NOMO-1 treated with dmso at 0.1 percent for 144 hours (cell line): ENCODE results near the gene ZFYVE9.

Source experiments
- DNase-seq: peaks from one replicate; lab custom pipeline; 2025; ENCODE audit not compliant: unreplicated experiment; lab: John Stamatoyannopoulos, UW

Gene ZFYVE9

DNA sequence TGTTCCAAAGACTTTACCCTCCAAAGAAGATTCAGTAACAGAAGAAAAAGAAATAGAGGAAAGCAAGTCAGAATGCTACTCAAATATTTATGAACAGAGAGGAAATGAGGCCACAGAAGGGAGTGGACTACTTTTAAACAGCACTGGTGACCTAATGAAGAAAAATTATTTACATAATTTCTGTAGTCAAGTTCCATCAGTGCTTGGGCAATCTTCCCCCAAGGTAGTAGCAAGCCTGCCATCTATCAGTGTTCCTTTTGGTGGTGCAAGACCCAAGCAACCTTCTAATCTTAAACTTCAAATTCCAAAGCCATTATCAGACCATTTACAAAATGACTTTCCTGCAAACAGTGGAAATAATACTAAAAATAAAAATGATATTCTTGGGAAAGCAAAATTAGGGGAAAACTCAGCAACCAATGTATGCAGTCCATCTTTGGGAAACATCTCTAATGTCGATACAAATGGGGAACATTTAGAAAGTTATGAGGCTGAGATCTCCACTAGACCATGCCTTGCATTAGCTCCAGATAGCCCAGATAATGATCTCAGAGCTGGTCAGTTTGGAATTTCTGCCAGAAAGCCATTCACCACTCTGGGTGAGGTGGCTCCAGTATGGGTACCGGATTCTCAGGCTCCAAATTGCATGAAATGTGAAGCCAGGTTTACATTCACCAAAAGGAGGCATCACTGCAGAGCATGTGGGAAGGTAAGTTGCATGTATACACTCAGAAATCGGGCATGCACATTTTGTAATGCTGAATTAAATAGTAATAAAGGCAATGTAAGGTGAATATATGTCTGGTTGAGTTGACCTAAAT, 97.2 kb downstream of the ZFYVE9 start:
- DNase-seq = peak; percentile 43

DNA sequence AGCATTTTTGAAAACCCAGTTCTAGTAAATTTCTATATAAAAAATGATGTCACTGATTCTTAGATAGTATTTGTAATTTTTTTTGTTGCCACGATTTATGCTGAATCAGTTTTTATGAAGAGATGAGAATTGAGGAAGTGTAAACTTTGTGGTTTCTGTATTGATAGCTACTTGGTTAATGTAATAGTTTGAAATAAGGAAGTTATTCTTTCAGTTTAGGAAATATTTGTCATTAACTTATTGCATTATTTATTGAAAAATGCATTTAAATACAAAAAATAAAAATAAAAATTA, 97.8 kb downstream of the ZFYVE9 start:
- DNase-seq = peak; percentile 27

DNA sequence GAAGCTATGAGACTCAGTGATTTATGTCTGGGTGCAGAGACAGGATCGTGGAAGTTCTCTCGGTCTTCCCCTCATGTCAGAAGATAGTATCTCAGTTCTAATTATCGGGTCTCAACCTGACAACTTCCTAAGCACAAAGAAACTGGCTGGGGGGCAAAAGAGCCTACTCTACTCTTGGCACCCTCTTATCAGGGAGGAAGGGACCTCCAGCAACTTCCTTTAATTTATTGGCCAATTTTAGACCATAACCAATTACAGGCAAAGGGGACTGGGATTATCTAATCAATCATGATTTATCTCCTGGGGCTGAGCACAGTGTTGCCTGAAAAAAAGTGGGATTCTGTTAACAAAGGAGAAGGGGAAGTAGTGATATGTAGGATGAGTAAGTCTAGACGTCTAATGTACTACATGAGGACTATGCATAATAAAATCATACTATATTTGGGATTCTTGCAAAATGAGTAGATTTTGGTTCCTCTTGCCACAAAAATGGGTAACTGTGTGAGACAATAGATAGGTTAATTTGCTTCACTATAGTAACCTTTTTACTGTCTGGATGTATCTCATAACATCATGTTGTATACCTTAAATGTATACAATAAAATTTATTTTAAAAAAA, 98.8 kb downstream of the ZFYVE9 start:
- peak; percentile 61 for DNase-seq

DNA sequence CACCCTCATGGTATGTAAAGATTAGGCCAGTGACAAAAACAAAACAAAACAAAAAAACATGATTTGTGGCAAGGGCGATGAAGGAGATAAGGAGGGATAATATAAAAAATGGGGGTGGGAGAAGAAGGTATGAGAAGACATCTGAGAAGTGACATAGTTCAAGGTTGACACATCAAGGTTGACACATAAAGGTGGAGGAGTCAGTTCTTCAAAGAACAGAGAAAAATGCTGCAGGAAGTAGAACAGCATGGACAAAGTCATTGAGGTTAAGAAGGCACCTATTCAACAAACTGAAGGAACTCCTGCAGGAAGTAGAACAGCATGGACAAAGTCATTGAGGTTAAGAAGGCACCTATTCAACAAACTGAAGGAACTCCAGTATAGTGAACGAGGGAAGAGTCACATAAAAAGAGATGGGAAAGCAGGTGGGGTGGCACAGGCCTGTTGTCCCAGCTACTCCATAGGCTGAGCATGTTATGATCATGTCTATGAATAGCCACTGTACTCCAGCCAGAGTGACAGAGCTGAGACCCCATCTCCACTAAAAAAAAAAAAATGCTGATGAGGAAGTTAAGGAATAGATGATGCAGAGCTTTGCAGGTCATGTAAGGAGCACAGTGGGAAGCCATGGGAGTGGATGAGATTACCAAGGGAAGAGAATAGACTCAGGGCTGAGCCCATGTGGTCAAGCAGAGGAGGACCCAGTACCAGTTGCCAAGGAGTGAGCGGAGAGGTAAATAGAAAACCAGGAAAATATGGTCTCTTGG, 101.5 kb downstream of the ZFYVE9 start:
- no peak for DNase-seq

DNA sequence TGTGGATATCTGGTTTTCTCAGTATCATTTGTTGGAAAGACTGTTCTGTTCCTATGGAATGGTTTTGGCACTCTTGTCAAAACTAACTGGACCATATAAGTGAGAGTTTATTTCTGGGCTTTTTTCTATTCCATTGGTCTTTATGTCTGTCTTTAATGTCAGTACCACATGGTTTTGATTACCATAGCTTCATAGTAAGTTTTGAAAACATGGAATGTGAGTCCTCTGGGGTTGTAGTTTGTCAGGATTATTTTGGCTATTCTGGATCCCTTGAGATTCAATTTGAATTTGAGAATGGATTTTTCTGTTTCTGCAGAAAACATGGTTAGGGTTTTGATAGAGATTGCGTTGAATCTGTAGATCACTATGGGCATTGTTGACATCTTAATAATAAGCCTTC, 107.9 kb downstream of the ZFYVE9 start:
- DNase-seq = no peak

DNA sequence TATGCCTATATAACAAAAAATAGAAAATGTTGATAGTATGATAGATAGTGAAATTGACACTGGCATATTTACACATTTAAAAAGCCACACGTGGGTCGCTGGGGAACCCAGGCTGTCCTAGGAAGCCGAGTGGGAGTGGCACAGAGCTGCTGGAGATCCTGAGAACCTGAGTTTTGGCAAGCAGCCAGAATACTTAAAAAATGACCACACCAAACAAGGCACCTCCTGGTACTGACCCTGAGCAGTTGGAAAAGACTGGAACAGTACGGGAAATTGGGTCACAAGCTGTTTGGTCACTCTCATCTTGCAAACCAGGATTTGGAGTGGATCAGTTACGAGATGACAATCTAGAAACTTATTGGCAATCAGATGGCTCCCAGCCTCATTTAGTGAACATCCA, 111.5 kb downstream of the ZFYVE9 start:
- no peak for DNase-seq

DNA sequence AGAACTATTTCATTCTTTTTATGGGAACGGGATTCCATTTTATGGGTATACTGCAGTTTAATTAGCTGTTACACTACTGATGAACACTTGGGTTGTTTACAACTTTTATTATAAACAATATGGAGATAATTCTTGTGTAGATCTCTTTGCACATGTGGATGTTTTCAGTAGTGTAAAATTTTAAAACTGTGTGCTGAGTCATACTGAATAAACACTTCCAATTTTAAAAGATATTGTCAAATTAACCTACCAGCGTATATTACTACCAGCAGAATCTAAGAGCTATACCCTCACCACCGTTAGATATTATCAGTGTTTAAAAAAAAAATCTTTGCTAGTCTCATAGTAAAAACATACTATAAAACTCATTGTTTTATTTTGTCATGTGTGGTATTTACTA, 118.0 kb downstream of the ZFYVE9 start:
- no peak for DNase-seq

DNA sequence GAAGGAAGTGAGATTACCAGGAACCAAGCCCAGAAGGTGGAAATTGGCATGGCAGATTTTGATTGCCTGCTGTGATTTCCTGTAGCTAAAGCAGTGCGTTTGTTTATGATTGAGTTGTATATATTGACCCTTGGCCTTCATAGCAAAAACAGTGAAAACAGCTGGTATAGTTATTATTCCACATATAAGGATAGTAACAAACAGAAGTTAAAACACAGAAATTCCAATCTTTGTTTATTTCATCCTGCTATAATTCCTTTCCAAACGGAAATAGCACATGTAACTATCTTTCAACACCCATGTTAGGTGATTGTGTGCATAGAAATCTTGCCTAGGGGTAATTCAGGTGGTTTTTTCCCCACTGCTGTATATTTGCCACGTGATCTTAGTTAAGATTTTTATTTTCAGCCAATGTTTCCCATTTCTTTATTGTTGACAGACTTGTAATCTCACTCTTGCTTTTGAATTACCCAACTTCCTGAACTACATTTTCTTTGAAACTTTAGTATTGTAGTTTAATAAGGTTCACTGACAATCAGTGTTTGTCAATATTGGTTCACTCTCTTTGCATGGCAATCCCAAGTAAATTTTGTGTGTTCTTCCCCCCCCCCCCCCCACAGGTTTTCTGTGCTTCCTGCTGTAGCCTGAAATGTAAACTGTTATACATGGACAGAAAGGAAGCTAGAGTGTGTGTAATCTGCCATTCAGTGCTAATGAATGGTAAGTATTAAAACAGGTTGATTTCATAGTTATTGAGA, 121.4 kb downstream of the ZFYVE9 start:
- no peak for DNase-seq

DNA sequence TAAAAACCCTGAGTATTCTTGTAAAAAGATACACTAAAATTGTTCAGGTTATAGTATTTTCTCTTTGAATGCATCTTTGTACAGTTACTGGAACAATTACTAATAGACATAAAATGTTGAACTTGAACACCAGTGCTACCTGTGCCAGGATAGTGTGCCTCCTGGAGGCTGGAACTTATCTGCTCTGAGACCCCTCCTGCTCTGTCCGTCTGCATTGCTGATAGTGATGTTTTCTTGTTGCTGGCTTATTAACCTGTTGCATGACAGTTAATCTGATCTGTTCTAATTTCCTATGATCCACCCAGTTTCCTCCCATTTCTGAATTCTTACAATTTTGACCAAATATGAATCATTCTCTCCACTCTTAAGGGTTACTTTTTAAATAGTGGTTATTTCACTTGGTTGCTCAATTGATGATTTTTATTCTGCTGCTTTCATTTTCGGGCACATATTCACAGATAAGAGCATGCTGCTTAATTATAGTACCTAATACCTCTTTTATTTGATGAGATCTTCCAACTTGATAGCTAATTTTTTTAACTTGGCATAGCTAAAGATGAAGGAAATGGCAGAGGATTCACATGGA, 122.7 kb downstream of the ZFYVE9 start:
- no peak for DNase-seq

DNA sequence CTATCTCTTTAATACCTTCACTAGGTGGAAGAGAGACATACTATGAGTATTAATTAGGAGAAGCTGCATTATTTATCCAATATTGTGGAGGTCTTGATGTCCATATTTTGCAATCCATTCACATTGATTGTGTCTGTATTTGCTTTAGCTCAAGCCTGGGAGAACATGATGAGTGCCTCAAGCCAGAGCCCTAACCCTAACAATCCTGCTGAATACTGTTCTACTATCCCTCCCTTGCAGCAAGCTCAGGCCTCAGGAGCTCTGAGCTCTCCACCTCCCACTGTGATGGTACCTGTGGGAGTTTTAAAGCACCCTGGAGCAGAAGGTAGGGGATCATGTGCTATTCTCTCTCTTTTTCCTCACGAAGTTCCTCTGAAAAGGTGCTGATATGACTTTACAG, 124.6 kb downstream of the ZFYVE9 start:
- DNase-seq = no peak

DNA sequence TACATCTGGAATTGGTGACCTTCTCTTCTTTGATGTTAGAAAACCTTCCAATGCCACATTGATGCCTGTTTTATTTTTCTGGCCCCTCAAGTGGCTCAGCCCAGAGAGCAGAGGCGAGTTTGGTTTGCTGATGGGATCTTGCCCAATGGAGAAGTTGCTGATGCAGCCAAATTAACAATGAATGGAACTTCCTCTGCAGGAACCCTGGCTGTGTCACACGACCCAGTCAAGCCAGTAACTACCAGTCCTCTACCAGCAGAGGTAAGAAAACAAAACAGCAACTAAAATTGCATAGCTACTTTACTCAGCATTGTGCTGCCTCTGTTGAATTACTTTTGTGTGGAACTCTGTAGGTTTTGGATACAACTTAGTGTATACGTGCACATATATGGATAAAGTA, 126.5 kb downstream of the ZFYVE9 start:
- DNase-seq = no peak

DNA sequence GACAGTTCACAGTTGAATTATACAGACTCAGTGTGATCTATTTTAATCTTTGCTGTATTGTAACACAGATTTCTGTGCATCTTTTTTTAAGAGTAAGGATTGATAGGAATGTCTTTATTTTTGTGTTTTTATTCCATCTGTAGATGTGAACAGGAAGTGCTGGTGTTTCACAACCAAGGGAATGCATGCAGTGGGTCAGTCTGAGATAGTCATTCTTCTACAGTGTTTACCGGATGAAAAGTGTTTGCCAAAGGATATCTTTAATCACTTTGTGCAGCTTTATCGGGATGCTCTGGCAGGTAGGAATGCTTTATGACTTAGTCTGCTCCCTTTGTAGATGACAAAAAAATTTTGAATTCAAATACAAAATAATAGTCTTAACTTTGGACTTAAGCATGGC, 139.6 kb downstream of the ZFYVE9 start:
- no peak for DNase-seq

DNA sequence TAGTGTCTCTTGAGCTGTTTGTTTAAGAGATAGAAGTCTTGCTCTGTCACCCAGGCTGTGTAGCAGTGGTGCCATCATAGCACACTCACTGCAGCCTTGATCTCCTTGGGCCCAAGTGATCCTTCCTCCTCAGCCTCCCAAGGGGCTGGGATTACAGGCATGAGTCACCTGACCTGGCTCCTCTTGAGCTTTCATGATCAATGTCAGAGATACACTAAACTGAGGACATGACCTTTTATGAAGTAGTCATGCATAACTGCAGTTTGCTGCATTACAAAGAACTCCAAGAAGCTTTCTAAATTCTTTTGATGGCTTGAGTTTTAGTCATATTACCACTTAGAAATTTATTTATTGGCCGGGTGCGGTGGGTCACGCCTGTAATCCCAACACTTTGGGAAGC, 146.4 kb downstream of the ZFYVE9 start:
- no peak for DNase-seq

DNA sequence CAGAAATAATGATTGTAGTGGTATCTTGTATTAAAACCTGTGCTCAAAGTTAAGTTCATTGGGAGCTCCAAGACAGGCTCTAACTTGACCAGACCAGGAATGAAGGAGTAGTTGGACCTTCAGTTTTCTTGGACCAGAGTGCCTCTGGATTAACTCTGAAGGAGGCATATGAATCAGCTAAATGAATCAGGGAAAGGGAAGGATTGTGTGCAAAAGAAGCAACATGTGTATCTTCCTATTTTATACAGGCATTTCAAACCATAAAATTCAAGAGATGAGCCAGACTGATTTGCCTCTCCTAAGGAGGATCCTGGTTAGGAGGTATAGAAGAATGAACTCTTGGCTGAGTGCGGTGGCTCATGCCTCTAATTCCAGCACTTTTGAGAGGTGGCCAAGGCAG, 152.7 kb downstream of the ZFYVE9 start:
- DNase-seq = no peak

DNA sequence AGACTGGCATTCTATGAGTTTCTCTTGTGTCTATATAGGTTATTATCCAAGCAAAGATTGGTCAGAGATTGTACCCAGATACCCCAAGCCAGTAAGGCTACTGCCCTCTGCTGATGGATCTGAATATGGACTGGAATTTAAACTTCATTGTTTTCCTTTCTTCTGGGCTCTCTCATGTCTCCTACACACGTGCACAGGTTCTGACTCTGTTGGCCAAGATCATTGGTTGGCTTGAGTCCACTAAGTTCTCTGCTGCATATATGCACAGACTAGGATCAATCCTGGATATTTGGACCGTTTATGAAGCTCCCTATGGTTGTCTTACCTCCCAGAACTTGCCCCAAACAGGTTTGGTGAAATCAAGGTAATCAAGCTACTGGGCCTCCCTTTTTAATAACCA, 154.5 kb downstream of the ZFYVE9 start:
- DNase-seq = peak; percentile 2

DNA sequence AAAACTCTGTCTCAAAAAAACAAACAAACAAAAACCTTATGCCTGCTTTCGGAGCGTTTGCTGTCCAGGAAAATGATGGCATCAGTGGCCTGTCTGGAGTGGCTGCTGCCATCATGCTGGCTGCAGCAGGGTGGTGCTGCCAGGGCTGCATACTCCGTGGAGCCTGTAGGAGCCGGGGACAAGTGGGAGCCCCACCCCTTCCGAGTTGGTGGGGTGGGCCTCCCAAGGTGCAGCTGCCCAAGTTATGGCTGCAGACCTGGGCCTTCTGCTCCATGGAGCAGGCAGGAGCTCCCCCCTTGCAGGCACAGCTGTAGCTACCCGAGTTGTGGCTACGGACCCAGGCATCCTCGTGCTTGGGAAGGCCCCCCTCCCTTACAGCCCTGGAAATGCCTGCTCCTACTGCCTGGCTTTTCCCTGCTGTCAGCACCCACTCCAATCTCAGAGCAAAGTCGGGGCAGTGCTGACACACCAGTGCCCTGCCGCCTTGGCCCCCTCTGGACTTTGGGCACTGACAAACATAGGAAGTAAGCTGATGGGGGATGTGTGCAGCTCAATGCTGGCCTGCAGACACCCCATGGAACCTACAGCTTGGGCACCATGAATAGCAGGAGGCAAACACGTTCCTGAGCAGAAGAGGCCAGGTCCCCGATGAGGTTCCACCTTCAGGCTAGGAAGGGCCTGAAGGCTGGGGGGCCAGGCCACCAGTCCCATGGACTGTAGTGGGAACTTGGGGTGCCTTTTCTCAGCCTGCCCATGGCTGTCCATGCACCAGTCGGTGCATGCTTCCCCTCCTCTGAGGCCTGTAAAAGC, 163.7 kb downstream of the ZFYVE9 start:
- DNase-seq = no peak

DNA sequence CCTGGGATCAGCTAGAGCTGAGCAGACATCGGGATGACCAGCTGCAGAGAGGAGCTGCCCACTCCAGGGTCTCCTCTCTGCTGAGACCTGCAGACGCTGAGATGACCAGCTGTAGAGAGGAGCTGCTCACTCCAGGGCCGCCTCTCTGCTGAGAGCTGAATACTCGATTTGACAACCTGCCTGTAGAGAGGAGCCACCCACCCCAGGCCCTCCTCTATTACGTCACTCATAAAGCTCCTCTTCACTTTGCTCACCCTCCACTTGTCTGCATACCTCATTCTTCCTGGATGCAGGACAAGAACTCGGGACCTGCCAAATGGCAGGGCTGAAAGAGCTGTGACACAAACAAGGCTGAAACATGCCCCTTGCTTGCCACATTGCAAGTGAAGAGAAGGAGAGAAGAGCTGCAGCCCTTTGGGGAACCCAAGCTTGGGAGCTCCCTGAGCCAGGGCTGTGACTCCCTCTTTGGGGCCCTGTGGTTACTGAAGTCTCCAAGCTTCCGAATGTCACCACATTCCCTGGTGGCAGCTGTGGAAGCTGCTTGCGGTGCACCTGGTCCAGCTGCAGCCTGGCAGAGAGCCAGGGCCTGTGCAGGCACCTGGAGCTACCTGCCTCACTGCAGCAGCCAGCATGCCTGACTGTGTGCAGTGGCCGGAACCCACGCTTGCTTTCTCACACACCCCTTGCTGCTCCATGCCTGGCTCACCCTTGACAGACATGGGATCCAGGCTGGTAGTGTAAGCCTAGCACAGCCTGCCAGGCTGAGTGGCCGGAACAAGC, 164.5 kb downstream of the ZFYVE9 start:
- DNase-seq = no peak

DNA sequence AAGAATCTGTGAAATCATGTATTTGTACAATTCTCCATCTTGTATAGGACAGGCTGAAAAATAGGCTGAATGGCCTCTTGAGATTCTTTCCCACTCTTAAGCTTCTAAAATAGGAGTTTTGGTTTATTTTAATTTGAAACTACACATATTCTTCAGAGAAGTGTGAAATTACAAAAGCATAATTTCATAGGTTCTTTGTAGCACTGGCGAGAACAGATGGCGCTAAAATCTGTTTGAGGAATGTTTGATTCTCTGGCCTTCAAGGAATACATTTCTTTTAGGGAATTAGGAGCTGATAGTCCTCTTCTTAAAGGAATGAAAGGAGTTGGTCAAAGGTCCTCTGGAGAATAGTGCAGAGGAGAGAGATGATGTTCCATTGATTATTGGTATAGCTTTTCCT, 179.2 kb downstream of the ZFYVE9 start:
- no peak for DNase-seq

DNA sequence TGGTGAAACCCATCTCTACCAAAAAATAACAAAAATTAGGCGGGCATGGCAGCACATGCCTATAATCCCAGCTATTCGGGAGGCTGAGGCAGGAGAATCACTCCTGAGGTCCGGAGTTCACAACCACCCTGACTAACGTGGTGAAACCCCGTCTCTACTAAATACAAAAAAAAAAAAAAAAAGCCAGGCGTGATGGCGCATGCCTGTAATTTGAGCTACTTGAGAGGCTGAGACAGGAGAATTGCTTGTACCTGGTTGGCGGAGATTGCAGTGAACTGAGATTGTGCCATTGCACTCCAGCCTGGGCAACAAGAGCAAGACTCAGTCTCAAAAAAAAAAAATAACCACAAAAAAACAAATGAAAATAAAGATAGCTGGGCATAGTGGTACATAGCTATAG, 181.8 kb downstream of the ZFYVE9 start:
- DNase-seq = no peak

DNA sequence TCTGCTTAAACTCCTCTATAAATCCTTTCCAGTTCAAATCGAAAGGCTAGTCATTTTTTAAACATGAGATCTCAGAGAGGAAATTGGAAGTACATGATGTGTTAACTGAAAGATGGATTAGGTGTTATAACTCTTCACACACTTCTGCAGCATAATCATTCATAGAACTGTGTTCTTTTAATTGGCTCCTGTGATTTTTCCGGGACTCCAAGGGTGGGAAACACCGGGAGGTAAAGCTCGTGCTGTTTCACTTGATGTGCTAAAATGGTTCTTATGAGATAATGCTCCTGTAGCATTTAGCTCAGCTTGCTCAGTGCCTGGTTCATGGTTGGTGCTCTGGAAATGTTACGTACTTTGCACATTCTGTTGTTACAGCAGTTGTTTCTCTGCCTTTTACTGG, 183.9 kb downstream of the ZFYVE9 start:
- no peak for DNase-seq
